Mucosa of gallbladder (tissue), 1 donor: ENCODE data around the gene GNG7. TPM values are rescaled to one million over a fixed set of nuclear protein-coding genes. Genes with fewer than 3 reads are reported as not detected.
"Not testable (repeated sequence)": the region's sequence is repeated elsewhere in the genome, so short reads cannot be mapped to it uniquely, and the experiment has no call there.

Experiments
- DNase-seq: peaks from one replicate; pipeline ENCODE4 v3.0.0-alpha.2; 2020; ENCODE audit warnings: low spot score
- total RNA-seq: library from RNA; stranded (reverse); gene quantifications from one replicate; pipeline ENCODE4 v1.2.1, GENCODE V29; 2021
- donor health status: DM: no; HTN: no; CAD: no.

The GNG7 gene
- total RNA-seq, 1 donor from 2014 or later, result 12.4 TPM

- no peak for DNase-seq
Observed at GRCh38 chr19:2511570-2511969, 190.9 kb downstream of the GNG7 start.

DNA sequence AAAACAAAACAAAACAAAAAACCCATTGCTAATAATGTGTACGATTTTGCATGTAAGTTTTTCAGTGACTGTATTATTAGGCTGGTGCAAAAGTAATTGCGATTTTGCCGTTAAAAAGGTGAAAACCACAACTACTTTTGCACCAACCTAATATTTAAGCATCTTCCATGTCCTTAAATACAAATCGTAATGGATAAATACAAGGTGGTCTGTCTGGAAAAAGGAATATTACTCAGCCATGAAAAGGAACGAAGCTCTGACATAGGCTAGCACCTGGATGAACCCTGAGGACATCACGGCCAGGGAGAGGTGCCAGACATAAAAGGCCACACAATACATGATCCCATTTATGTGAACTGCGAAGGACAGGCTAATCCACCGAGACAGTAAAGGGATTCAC is 193.4 kb downstream of the GNG7 start:
- no peak for DNase-seq

- peak; percentile 71 for DNase-seq
Observed at GRCh38 chr19:2507109-2507508, 195.4 kb downstream of the GNG7 start.

GRCh38 chr19:2506656-2507055 is 195.8 kb downstream of the GNG7 start:
- not testable (repeated sequence) for DNase-seq

GRCh38 chr19:2503521-2504109 is 198.9 kb downstream of the GNG7 start:
- peak; percentile 27 for DNase-seq

DNA sequence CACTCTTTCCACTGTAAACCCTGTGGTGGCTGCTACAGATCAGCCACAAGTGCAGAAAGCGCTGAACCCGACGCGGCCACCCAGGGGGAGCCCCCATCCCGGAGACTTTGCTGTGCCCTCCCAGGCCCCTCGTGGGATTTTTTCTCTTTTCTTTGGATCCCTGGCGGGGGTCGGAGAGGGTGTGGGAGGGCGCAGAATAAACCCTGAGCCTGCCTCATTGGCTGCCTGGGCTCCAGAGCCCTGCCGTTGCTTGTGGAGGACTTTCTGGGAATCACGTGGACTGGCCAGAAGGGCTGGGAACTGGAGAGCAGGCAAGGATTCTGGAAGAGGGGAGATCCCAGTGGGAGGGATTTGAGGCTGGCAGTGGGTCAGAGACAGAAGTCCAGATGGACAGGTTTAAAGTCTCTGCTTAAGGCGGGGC is 201.6 kb downstream of the GNG7 start:
- DNase-seq, result no peak

GRCh38 chr19:2500156-2500555 is 202.3 kb downstream of the GNG7 start:
- DNase-seq, result no peak

- DNase-seq, result no peak
Observed at GRCh38 chr19:2497186-2497585, 205.3 kb downstream of the GNG7 start.

GRCh38 chr19:2495651-2496316 is 206.7 kb downstream of the GNG7 start:
- DNase-seq, result peak; percentile 53

- DNase-seq, result peak; percentile 89
Observed at GRCh38 chr19:2495130-2495641, 207.3 kb downstream of the GNG7 start.

DNA sequence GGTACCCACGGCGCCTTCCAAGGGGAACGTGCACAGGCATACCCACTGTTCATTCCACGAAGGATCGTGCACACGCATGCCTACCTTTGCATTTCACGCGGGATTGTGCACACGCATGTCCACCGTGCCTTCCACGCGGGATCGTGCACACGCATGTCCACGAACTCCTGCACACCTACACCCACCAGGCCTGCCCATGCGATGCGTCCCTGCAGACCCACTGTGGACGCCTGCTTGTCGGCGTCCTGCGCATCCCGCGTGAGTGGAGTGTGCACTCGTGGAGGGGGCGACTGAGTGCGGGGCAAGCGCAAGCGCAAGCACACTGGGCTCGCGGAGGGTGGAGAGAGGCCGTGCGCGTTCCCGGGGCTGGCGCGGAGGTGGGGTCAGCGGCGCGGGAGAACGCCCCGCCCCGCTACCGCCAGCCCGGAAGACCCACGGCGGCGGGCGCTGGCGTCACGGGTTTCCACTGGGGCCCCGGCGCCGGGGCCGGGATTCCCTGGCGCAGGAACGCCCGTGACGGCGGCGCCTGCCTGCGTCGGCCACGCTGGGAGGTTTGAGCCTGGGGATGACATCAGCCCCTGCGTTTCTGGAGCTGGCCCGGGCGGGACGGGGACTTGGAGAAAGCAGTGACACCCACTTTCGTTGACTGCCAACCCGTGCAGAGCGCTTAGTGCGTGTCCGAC is 207.9 kb downstream of the GNG7 start:
- peak; percentile 75 for DNase-seq

DNA sequence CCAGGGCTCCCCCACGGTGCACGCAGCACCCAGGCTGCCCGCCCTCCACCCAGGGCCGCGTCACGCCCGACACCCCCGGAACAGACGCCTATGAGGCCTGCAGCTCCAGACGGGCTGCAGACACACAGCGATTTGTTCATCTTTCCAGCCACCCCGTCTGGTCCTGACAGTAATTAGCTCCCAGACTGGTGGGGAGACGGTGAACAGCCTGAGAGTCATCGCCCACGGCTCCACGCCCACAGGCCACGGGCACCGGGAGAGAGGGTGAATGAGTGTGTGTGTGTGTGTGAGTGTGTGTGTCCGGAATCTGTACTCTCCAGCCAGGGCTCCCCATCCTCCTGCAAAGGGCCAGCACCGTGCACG is 208.4 kb downstream of the GNG7 start:
- no peak for DNase-seq

- not testable (repeated sequence) for DNase-seq
Observed at GRCh38 chr19:2493448-2493847, 209.0 kb downstream of the GNG7 start.

DNA sequence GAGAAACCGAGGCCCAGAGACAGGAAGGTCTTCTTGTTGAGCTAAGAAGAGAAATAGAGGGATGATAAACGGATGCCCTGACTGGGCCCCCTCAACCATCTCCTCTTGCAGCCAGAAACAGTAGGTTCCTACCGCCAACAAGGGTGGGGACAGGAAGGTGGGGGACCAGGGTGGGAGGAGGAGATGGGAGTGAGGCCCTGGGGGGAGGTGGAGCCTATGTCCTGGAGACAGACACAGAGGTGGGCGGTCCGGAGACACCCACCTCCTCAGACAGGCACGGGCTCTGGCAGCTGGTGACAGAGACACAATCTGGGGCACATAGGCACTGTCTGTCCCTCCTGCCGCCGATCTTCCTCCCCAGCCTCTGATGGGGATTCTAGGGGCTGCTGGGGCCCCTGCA is 209.6 kb downstream of the GNG7 start:
- DNase-seq, result no peak

GRCh38 chr19:2491130-2491801 is 211.2 kb downstream of the GNG7 start:
- DNase-seq, result peak; percentile 90

- no peak for DNase-seq
Observed at GRCh38 chr19:2490659-2491058, 211.8 kb downstream of the GNG7 start.

DNA sequence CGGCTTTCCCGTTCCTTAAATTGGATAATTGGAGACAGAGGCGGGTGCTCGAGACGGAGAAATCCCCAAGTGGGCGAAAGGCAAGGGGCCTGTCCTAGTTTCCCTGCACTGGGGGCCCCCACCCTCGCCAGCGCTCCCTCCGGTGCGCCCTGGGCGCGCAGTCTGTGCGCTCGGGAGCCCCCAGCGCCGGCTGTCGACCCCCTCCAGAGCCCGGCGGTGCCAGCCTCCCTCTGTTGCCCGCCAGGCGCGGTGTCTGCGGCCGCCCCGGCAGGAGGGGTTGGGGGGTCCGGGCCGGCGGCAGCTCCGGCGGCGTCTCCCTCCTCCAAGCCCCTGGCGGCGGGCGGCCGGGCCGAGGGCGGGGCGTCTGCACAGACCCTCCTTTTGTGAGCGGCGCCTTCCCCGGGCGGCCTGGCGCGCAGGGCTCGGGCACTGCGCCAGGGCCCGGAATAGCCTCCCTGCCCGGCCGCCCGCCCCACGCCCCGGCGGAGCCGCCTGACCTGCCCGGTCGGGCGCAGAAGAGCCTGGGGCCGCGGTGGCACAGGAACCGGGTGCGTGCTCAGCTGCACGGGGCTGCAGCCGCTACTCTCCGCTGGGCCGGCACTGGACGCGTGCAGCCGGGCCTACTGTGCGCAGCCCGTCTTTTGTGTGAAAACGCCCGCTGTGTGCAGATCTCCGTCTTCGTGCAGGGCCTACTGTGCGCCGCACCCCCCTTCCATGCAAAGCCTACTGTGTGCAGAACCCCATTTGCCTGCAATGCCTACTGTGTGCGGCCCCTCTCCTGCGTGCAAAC is 213.4 kb downstream of the GNG7 start:
- no peak for DNase-seq

DNA sequence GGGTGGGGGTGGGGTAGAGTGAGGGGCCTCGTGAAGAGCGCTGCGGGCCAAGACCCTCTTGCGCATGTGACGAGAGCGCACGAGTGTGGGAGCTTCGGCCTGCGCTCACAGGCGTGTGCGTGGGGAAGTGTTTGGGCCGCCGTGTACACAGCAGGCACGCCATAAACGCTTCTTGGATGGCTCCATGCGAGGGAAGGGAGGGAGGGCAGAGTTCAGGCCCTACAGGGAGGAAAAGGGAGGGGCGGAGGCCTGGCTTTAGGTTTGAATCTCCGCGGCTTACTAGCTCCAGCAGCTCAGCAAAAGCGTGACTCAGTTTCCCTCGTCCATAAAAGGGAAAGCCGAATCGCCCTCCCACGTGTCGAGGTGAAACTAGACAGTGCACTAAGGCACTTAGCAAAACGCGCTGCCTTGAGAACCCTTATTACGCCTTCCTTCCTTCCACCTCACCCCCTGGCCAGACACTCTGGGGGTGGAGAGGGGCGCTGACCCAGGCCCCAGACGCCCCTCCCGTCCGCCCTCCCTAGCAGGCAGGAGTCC is 214.0 kb downstream of the GNG7 start:
- no peak for DNase-seq

DNA sequence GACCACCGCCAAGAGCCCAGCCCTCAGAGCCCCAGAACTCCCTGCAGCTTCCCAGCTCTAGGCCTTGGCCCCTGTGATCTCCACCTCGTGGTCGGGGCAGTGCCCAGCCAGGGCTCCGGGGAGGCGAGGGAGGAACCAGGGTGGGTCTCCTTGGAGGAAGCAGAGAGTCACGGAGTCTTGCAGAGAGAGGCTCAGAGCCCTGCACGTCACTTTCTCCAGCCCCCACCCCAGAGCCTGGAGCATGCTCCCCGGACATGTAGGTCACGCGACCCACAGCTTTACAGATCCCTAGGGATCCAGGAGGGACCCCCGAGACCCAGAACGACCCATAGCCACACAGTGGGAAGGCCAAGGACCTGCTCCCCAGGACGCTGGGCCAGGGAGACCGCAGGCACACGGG is 214.7 kb downstream of the GNG7 start:
- no peak for DNase-seq

GRCh38 chr19:2487090-2487489 is 215.4 kb downstream of the GNG7 start:
- DNase-seq, result no peak

- DNase-seq, result no peak
Observed at GRCh38 chr19:2485428-2485827, 217.1 kb downstream of the GNG7 start.
